Ectodermal cell (in vitro differentiated cells): ENCODE measurements around the gene HADHA.

ENCODE experiments used
- H3K27ac ChIP-seq: 2 replicates; pipeline ENCODE4 v1.7.0; 2013; ENCODE audit warnings: mild to moderate bottlenecking, low read depth, low read length; ENCODE audit not compliant: insufficient read depth, poor library complexity, severe bottlenecking
- H3K27me3 ChIP-seq: 2 replicates; pipeline ENCODE4 v1.7.0; 2013; ENCODE audit warnings: mild to moderate bottlenecking, low read length; ENCODE audit not compliant: insufficient read depth, control insufficient read depth, poor library complexity, severe bottlenecking
- H3K36me3 ChIP-seq: one replicate; pipeline ENCODE4 v1.7.0; 2013; ENCODE audit warnings: low read length; ENCODE audit not compliant: control insufficient read depth, insufficient read depth
- H3K4me1 ChIP-seq: one replicate; pipeline ENCODE4 v1.7.0; 2013; ENCODE audit warnings: low read length; ENCODE audit not compliant: control insufficient read depth, insufficient read depth
- H3K4me3 ChIP-seq: 2 replicates; pipeline ENCODE4 v1.7.0; 2013; ENCODE audit warnings: low read depth, low read length, control low read depth; ENCODE audit not compliant: insufficient read depth
- H3K9me3 ChIP-seq: 2 replicates; pipeline ENCODE4 v1.7.0; 2013; ENCODE audit warnings: mild to moderate bottlenecking, low read length, moderate library complexity; ENCODE audit not compliant: control insufficient read depth
- WGBS, 2 experiments: methylation state at CpG; one replicate each; pipeline ENCODE4 v1.1.7; 2013; ENCODE audit warnings: missing lambda C conversion rate in 2 of 2; 5-methylcytosine and 5-hydroxymethylcytosine counted together

The HADHA gene

GRCh38 chr2:26185304-26185928 is 59.0 kb downstream of the HADHA start:
- H3K4me1 ChIP-seq, result no peaks in the 10 kb centered on the region
- no peaks in the 10 kb centered on the region for H3K9me3 ChIP-seq
- H3K4me3 ChIP-seq, result peak overlapping the region; percentile 30
- H3K36me3 ChIP-seq, result peaks cover 9% of the 10 kb centered on the region
- no peak overlapping the region for H3K27ac ChIP-seq
- peaks cover 26% of the 10 kb centered on the region for H3K27me3 ChIP-seq
- WGBS, 2 experiments, result 61 to 62% methylated on average over 20 of the region's 20 CpGs

DNA sequence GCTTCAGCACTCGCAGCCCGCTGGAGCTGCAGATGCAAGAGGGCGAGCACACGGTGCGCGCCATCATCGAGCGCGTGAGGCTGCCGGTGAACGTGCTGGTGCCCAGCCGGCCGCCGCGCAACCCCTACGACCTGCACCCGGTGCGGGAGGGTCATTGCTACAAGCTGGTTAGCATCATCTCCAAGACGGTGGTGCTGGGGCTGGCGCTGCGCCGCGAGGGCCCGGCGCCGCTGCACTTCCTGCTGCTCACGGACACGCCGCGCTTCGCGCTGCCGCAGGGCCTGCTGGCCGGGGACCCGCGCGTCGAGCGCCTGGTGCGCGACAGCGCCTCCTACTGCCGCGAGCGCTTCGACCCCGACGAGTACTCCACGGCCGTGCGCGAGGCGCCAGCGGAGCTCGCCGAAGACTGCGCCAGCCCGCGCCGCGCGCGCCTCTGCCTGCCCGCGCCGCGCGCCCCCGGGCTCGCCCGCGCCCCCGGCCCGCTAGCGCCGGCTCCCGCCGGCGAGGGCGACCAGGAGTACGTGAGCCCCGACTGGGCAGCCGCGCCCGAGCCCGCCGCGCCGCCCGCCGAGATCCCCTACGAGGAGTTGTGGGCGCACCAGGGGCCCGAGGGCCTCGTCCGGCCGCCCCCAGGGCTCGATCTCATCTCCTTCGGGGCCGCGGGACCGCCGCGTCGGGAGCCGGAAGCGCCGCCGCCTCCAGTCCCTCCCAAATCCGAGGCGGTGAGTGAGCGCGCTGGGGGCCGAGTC is 59.7 kb downstream of the HADHA start:
- Histone ChIP-seq H3K36me3 (peaks cover 5% of the 10 kb centered on the region), H3K9me3 (no peaks in the 10 kb centered on the region), H3K4me3 (peak overlapping the region; percentile 30), H3K27ac (no peak overlapping the region), H3K27me3 (peaks cover 26% of the 10 kb centered on the region), H3K4me1 (peaks cover 6% of the 10 kb centered on the region)
- WGBS, 2 experiments, result 7 to 9% methylated on average over 114 of the region's 114 CpGs

- H3K9me3 ChIP-seq, result no peaks in the 10 kb centered on the region
- peaks cover 12% of the 10 kb centered on the region for H3K4me1 ChIP-seq
- H3K27ac ChIP-seq, result no peak overlapping the region
- H3K36me3 ChIP-seq, result peaks cover 4% of the 10 kb centered on the region
- 71 to 75% methylated on average over 34 of the region's 34 CpGs for WGBS, 2 experiments
- H3K4me3 ChIP-seq, result peak overlapping the region; percentile 30
- H3K27me3 ChIP-seq, result peaks cover 26% of the 10 kb centered on the region
Observed at GRCh38 chr2:26184121-26184520, 60.3 kb downstream of the HADHA start.

DNA sequence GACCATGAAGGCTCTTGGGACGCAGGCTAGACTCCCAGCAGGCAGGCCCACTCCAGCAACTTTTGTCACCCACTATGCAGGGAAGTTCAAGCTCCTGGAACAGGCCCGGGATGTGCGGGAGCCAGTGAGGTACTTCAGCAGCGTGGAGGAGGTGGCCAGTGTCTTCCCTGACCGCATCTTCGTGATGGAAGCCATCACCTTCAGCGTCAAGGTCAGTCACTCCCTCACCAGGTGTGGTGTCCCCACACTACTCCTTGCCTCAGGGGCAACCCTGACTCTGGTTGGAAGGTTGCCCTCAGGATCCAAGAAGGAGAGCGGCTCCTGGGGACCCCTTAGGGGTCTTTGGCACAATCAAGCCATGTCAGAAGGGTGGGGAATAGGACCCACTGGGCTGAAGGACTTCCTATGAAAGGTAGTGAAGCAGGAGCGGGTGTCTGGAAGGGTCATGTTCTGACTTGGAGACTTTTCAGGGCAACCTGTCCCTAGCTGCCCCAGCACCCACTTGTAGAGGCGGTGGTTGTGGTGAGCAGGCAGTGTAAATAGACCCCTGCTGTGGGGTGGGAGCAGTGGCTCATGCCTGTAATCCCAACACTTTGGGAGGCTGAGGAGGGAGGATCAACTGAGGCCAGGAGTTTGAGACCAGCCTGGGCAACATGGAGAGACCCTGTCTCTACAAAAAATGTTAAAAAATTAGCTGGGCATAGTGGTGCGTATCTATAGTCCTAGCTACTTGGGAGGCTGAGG is 61.4 kb downstream of the HADHA start:
- H3K27ac ChIP-seq, result no peak overlapping the region
- H3K36me3 ChIP-seq, result peaks cover 4% of the 10 kb centered on the region
- peaks cover 14% of the 10 kb centered on the region for H3K4me1 ChIP-seq
- 95 to 96% methylated on average over 11 of the region's 11 CpGs for WGBS, 2 experiments
- H3K4me3 ChIP-seq, result no peak overlapping the region
- no peaks in the 10 kb centered on the region for H3K9me3 ChIP-seq
- H3K27me3 ChIP-seq, result peaks cover 29% of the 10 kb centered on the region

DNA sequence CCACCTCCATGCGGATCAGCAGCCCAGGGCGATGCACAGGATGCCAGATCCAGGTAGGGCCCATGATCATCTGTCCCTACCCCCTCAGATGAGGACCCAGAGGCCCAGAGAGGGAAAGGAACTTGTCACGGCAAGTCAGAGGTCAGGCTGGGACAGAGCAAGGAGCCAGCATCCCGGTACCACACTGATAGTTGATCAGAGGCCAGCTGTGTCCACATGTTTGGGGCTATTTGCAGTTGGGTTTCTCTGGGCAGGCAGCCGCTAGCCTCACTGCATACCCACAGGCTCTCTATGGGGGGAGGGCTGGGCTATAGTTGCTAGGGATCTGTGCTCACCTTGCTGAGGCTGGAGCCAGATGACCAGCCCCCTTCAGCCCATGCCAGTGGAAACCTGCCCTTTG is 62.0 kb downstream of the HADHA start:
- Histone ChIP-seq H3K27ac (no peak overlapping the region), H3K36me3 (peaks cover 4% of the 10 kb centered on the region)
- WGBS, 2 experiments, result 93 to 97% methylated on average over 5 of the region's 5 CpGs

DNA sequence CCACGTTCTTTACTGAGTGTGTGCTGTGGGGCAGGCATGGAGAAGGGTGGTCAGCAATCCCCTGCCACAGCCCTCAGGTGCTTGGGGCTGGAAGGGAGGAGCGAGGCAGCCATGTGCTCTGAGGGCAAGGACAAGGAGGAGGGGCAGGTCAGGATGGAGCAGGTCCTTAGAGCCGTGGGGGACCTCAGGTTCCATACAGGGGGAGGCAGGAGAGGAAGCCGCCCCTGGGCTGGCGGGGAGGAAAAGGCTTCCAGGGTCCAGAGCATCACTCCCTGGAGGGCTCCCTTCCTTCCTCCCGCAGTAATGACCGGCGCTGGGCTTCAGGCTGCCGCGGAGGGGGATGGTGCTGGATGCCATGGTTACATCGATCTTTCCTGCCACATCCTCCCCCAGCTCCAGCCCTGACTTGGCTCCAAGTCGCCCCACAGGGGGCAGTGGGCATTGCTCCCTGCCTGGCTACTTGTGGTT is 65.0 kb downstream of the HADHA start:
- WGBS, 2 experiments, result 6 to 9% methylated on average over 11 to 12 of the region's 12 CpGs
- peaks cover 21% of the 10 kb centered on the region for H3K27me3 ChIP-seq
- no peak overlapping the region for H3K27ac ChIP-seq
- H3K36me3 ChIP-seq, result peaks cover 4% of the 10 kb centered on the region
- H3K4me3 ChIP-seq, result no peak overlapping the region
- peaks cover 30% of the 10 kb centered on the region for H3K4me1 ChIP-seq
- no peaks in the 10 kb centered on the region for H3K9me3 ChIP-seq

More for the DNA sequence above, 62.0 kb downstream of the HADHA start:
- Histone ChIP-seq H3K4me1 (peaks cover 14% of the 10 kb centered on the region), H3K9me3 (no peaks in the 10 kb centered on the region), H3K27me3 (peaks cover 32% of the 10 kb centered on the region), H3K4me3 (no peak overlapping the region)

GRCh38 chr2:26178746-26179436 is 65.5 kb downstream of the HADHA start:
- H3K27ac ChIP-seq, result no peak overlapping the region
- H3K36me3 ChIP-seq, result peaks cover 3% of the 10 kb centered on the region
- H3K4me3 ChIP-seq, result peak overlapping the region; percentile 37
- peaks cover 15% of the 10 kb centered on the region for H3K27me3 ChIP-seq
- peaks cover 31% of the 10 kb centered on the region for H3K4me1 ChIP-seq
- no peaks in the 10 kb centered on the region for H3K9me3 ChIP-seq
- 2 to 4% methylated on average over 48 of the region's 48 CpGs for WGBS, 2 experiments

DNA sequence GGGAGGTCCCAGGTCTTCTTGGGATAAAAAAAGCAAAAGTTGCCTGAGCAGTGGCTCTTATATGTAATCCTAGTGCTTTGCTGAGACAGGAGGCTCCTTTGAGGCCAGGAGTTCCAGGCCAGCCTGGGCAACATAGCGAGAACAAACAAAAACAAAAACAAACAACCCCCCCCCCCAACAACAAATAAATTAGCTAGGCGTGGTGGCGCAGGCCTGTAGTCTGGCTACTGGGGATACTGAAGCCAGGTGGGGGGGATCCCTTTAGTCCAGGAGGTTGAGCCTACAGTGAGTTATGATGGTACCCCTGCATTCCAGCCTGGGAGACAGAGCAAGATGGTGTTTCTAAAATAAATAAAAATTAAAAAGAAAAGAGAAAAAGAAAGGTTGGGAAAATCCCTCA is 66.2 kb downstream of the HADHA start:
- no peaks in the 10 kb centered on the region for H3K9me3 ChIP-seq
- WGBS, 2 experiments, result 54 to 73% methylated on average over 3 of the region's 3 CpGs
- no peak overlapping the region for H3K27ac ChIP-seq
- peaks cover 13% of the 10 kb centered on the region for H3K27me3 ChIP-seq
- no peaks in the 10 kb centered on the region for H3K36me3 ChIP-seq
- no peak overlapping the region for H3K4me3 ChIP-seq
- H3K4me1 ChIP-seq, result peaks cover 31% of the 10 kb centered on the region

DNA sequence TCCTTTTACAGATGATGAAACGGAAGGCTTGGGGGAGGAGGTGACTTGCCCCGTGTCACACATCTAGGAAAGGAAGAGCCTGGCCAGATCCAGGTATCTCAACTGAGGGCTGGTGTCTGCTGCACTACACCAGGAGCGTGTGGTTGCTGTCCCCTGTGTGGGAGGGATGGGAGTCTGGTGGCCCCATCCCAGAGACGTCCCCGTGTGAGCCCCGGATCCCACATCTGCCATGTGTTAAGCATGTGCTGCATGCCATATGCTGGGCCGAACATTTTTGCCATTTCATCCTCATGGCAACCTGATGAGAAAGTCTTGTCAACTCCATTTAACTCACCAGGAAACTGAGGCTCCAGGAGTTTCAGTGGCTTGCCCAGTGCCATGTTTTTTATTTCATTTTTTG is 67.3 kb downstream of the HADHA start:
- 94 to 97% methylated on average over 7 of the region's 7 CpGs for WGBS, 2 experiments
- H3K27me3 ChIP-seq, result peaks cover 12% of the 10 kb centered on the region

GRCh38 chr2:26176279-26176615 is 68.2 kb downstream of the HADHA start:
- WGBS, 2 experiments, result 84 to 85% methylated on average over 11 of the region's 11 CpGs
- Histone ChIP-seq H3K4me3 (no peak overlapping the region), H3K27me3 (peaks cover 18% of the 10 kb centered on the region), H3K4me1 (peaks cover 31% of the 10 kb centered on the region), H3K36me3 (no peaks in the 10 kb centered on the region), H3K27ac (no peak overlapping the region), H3K9me3 (no peaks in the 10 kb centered on the region)

More for the DNA sequence above, 67.3 kb downstream of the HADHA start:
- H3K9me3 ChIP-seq, result no peaks in the 10 kb centered on the region
- H3K4me3 ChIP-seq, result no peak overlapping the region
- H3K4me1 ChIP-seq, result peaks cover 31% of the 10 kb centered on the region
- H3K27ac ChIP-seq, result no peak overlapping the region
- no peaks in the 10 kb centered on the region for H3K36me3 ChIP-seq
